Suprapubic skin (tissue), 4 donors: ENCODE results near the gene SWAP70.

Source experiments
- CTCF ChIP-seq, 2 donors: fragments of 200-600 bp in 1 of 2; fragments of 450-650 bp in 1 of 2; sonication (generic) in 1 of 2; IDR thresholded peaks; one replicate each; pipeline ENCODE4 v1.5.1; 2016 to 2019; ENCODE audit warnings: antibody characterized with exemption in 2 of 2, mild to moderate bottlenecking in 1 of 2, moderate library complexity in 1 of 2
- EP300 ChIP-seq: sonication (generic); formaldehyde crosslinking; IDR thresholded peaks from one replicate; pipeline ENCODE4 v1.6.1; 2017; ENCODE audit warnings: antibody characterized with exemption
- POLR2A ChIP-seq, 2 donors: fragments of 450-650 bp; IDR thresholded peaks; one replicate each; pipeline ENCODE4 v1.6.1; 2017; ENCODE audit warnings: antibody characterized with exemption in 2 of 2, mild to moderate bottlenecking in 2 of 2, moderate library complexity in 2 of 2
- POLR2AphosphoS5 ChIP-seq, 3 donors: sonication (generic); formaldehyde crosslinking; IDR thresholded peaks; one replicate each; pipeline ENCODE4 v1.6.1; 2017; ENCODE audit warnings: antibody characterized with exemption in 3 of 3

- no peak for TF ChIP-seq EP300
- TF ChIP-seq POLR2A (IDR thresholded peaks at IDR 0.05): no peak
- TF ChIP-seq CTCF (IDR thresholded peaks at IDR 0.05): no peak
- no peak for TF ChIP-seq POLR2AphosphoS5 (IDR thresholded peaks at IDR 0.05)
Measured at GRCh38 chr11:9731256-9731655, 67.4 kb downstream of the SWAP70 start.
